ENCODE data around the gene HNMT.
"Not testable (repeated sequence)": the region's sequence is repeated elsewhere in the genome, so short reads cannot be mapped to it uniquely, and the experiment has no call there.

HNMT gene

DNA sequence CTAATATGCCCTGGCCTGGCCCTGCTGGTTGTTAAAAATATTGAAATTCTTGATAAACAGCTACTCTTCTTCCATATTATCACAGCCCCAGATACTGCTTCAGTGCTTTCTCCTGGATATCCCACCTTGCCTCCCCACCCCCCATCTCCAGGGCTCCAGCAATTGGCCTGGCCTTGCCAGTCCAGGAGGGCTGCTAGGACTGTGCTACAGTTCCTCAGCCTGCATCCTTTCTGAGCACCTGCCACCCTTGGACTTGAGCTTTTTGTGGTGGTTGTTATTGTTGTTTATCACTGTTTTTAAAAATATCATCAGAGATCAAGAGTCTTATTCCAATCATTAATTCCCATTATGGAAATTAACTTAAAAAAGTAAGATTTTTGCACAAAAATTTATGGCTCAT, 13.5 kb downstream of the HNMT start:
- DNase-seq, result no peak

DNA sequence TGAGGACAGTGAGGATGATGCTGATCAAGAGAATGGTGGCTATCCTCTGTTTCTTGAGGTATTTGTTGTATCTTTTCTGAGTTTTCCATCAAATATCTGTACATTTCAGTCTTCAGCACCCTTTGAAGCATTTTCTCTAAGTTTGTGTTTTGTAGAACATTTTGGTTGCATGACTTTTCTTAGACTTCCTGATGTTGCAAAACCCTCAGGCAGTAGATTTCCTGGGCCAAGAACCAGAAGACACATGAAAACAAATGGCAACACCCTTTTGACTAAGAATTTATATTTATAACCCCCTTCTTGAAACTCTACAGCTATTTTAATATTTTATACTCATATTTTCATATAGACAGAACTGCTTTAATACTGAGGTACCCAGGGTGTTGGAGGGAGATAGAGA, 16.2 kb downstream of the HNMT start:
- DNase-seq, result no peak

DNA sequence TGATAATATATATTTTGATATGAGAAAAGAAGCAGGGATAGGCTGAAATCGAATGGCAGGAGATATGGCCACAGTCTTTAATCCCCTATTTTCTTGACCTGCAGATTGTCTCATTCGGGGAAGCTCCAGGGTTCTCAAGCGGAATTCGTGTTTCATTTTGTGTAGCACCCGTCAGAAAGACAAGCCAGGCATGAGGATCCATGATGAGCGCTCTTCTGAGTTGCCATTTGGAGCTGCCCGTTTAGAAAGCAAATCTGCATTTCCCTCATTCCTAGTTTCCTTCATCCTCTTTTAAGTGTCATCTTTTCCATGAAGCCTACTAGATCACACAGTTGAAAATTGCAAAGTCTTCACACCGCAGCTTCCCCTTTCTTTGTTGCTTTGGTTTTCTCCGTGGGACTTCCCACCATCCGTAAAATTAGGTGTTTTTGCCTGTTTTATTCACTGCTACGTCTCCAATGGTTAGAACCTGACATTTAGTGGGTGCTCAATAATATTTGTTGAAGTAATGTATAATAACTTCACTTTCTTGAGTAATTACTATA, 16.9 kb downstream of the HNMT start:
- peak; percentile 11 for DNase-seq

DNA sequence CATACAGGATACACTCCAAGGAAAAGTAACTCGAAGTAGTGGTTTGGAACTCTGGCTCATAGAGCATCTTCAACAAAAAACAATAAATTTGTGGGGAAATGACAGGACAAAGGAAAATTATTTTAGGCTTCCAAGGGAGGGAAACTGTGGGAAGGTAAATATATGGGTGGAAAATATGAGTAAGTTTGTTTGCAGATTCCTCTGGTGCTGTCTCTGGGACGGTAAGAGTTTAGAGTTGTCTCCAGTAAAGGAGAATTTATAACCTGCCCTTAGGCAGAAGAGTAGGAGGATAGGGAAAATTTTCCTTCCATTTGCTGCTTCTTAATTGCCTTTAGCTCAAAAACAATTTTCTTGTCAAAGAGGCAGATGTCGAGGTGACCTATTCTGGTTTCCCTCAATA, 19.3 kb downstream of the HNMT start:
- DNase-seq, result no peak

DNA sequence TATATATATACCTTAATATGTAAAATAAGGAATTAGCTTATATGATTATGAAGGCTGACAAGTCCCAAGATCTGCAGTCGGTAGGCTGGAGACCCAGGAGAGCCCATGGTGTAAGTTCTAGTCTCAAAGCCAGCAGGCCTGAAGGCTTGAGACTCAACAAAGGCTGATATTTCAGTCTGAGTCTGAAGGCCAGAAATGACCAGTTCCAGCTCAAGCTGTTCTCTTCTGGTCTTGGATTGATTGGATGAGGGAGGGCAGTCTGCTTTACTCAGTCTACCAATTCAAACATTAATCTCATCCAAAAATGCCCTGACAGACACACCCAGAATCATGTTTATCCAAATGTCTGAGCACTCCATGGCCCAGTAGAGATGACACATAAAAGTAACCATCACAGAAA, 22.0 kb downstream of the HNMT start:
- no peak for DNase-seq

DNA sequence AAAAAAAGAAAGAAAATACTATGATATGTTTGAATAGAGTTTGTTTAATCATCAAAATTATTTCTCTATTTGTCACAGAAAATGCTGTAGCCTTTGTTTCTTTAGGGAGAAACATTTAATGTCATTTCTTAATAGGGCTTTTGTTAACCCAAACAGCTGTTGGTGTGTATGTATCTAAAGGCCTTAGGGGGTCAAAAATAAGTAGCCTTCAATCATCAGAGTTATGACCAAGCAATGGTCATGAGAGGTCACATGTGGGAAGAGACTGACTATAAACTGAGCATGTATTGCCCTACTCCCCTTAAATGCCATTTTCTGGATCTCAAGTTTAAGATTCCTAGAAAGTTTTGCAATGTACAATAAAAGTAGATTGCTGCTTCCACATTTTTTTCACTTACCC, 22.7 kb downstream of the HNMT start:
- DNase-seq, result no peak

DNA sequence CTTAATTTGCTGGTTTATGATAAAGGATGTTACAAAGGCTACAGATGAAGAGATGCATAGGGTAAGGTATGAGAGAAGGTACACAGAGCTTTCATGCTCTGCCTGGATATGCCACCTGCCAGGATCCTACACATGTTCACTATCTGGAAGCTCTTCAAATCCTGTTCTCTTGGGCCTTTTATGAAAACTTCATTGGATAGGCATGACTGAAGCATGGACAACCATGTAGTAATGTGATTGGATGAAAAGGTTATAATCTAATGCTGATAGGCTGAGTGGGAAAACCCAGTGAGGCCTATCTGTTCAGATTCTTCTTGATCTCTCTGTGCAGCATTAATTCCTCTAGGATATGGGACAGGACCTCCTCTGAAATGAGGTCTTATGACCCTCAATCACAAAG, 26.8 kb downstream of the HNMT start:
- DNase-seq, result no peak

DNA sequence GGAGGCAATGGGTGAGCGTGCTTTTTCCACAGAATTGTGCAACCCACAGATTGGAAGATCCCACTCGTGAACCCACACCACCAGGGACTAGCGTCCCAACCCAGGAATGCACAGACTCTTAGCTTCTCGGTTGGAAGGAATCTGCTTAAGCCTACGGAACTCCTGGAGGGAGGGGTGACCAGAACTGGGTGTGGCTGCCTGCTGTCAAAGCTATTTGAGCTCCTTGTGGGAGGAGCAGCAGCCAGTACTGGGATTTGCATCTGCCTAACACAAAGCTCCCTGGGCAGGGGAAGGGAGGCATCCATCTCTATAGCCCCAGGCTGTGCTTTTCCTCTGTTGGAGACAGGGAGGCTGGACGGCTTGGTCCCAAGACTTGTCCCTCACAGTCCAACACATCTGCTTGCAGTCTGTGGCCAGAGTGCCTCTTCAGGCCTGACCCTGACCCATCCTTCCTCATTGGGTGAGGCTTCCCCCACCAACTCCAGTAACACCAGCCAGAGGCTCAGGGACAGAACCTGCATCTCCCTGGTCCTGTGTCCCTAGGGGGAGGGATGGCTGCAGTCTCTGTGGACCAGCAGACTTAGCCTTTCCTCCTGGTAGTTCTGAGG, 27.9 kb downstream of the HNMT start:
- no peak for DNase-seq

DNA sequence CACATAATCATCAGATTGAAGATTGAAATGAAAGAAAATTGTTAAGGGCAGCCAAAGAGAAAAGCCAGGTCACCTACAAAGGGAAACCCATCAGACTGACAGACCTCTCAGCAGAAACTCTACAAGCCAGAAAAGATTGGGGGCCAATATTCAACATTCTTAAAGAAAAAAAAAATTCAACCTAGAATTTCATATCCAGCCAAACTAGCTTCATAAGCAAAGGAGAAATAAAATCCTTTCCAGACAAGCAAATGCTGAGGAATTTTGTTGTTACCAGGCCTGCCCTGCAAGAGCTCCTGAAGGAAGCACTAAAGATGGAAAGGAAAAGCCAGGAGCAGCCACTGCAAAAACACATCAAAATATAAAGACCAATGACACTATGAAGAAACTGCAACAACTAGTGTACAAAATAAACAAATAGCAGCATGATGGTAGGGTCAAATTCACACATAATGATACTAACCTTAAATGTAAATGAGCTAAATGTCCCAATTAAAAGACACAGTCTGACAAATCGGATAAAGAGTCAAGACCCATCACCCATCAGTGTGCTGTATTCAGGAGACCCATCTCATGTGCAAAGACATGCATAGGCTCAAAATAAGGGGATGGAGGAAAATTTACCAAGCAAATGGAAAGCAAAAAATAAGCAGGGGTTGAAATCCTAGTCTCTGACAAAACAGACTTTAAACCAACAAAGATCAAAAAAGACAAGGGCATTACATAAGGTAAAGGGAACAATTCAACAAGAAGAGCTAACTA, 29.6 kb downstream of the HNMT start:
- DNase-seq, result not testable (repeated sequence)

DNA sequence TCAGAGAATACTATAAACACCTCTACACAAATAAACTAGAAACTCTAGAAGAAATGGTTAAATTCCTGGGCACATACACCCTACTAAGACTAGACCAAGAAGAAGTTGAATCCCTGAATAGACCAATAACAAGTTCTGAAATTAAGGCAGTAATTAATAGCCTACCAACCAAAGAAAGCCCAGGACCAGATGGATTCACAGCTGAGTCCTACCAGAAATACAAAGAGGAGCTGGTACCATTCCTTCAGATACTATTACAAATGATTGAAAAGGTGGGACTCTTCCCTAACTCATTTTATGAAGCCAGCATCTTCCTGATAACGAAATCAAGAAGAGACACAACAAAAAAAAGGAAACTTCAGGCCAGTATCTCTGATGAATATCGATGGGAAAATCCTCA, 31.1 kb downstream of the HNMT start:
- DNase-seq, result not testable (repeated sequence)

DNA sequence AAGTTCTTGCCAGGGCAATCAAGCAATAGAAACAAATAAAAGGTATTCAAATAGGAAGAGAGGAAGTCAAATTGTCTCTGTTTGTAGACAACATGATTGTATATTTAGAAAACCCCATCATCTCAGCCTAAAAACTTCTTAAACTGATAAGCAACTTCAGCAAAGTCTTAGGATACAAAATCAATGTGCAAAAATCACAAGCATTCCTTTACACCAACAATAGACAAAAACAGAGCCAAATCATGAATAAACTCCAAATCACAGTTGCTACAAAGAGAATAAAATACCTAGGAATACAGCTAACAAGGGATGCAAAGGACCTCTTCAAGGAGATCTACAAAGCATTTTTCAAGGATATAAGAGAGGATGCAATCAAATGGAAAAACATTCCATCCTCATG, 31.9 kb downstream of the HNMT start:
- not testable (repeated sequence) for DNase-seq

DNA sequence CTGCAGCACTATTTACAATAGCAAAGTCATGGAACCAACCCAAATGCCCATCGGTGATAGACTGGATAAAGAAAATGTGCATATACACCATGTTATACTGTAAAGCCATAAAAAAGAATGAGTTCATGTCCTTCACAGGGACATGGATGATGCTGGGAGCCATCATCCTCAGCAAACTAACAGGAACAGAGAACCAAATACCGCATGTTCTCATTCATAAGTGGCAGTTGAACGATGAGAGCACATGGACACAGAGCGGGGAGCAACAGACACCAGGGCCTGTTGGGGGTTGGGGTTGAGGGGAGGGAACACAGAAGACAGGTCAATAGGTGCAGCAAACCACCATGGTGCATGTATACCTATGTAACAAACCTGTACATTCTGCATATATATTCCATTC, 33.5 kb downstream of the HNMT start:
- no peak for DNase-seq

DNA sequence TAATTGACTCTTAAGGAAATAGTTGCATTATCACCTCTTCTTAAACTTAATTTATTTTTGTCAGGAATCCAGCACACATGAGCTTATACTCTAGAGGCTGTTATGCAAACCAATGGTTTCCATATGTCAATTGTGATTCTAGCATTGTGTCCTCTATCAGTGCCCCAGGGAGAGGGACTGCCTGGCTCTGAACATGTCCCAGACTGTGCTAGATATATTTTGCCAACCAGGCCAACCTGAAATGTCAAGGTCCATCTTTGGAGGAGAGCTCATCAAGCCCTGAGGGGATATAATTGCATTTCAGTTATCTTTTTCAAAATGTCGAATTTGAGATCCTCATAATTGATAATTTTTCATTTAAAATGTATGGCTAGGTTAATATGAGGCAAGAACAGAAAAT, 34.2 kb downstream of the HNMT start:
- no peak for DNase-seq

DNA sequence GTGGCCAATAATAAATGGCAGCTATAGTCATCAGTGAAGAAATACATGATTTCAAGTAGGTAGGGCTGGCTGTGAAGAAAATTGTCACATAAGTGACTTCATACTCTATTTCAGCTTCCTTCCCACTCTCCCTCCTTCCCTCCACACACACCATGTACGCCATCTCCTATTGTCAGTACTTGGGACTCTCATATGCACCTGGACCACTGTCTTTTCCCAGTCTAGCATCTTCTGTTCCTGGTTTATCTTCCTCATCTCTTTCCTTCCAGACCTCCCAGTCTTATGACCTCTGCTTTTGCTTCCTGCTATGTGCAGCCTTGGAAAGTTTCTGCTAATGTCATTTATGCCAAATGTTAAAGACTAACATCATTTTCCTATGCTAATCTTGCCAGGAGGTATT, 35.0 kb downstream of the HNMT start:
- no peak for DNase-seq

DNA sequence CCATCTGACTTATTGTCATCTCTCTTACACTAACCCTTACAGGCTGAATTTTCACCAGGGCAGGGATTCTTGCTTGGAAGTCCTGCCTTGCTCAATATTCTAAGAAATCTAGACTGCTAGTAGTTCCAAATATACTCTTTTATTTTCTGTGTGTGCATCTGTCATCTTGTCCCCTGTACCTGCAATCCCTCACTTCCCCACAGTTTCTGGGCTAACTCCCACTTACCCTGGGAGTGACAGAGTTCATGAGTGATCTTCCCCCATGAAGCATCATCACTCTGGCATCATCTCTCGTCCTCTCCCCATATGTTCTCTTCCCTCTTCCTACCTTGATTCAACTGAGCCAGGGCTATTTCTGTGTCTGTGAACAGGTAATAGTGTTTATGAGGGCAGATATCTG, 35.7 kb downstream of the HNMT start:
- no peak for DNase-seq

DNA sequence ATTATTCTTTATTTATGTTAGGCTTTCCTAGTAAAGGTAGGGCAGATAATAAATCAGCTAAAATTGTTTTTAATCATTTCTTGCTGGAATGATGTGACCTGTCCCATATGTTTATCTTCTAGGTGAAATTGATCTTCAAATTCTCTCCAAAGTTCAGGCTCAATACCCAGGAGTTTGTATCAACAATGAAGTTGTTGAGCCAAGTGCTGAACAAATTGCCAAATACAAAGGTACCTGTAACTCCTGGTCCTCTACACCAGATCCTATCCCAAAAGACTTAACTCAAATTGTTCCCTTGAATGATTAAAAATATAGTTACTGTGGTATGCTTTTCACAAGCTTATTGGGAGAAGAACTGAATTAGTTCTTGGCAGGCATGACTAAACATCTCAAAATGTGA, 36.5 kb downstream of the HNMT start:
- no peak for DNase-seq

DNA sequence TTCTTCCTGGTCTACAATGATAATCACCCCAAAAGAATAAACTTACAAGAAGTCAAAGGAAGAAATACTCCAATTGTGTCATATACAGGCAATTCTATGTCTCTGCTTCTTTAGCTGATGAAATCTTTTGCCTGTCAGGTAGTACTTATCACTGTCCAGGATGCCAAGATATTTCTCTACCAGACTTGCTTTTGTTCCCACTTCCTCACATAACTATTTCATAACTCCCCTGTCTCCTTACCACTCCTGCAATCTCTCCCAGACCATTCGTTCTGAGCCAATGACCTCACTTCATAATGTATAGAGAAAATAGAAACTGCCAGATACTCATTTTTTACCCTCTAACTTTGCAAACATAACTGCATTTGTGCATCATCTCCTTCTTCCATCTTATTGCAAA, 39.1 kb downstream of the HNMT start:
- peak; percentile 10 for DNase-seq

DNA sequence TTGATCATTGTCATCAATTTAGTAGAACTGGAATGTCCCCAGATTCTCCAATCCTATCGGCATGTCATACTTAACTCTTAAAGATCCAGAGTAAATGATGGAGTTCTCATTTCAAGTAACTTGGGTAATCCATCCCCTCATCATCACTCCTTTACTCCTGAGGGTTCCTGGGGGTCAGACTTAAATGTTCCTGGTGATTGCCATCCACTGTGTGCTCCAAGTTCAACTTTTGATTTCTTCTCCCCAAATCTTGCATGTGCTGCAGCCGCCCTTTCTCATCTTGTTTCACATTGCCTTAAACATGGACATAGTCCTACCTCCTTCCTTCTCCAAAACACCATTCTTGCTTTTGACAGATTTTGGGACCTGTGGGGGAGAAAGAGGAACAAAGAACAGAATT, 43.2 kb downstream of the HNMT start:
- no peak for DNase-seq

DNA sequence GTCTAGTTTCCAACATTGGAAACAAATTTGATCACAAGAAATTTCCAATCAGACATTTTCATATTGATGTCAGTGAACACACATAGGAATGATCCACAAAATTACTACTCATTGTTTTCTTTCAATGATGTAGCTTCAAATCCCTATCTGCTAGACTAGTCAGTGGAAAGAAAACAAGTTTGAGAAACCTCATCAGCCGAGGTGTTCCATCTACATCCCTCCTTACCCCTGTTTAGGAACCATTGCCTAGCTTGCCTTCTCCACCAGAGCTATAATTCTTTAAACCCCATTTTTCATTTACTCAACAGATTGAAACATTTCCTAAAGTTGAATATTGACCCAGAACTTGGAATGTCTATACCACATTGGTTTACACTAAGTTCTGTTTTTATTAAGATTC, 45.3 kb downstream of the HNMT start:
- no peak for DNase-seq

DNA sequence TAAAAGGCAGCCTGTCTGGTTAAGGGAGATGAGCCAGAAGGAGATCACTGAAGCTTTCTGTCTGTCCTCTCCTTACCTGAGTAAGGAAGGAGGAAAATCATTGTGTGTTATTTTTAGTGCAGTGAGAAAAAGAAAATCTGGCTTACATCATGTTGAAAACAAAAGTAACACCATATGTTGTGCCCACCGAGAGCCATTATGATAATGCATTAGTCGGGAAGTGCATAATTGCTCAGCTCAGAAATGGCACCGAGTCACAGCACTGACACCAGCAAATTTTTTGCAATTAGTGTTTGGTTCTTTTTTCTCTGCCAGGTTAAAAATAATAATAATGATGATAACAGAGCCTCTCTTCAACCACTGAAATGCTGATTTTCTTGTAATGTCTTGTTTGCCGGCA, 46.6 kb downstream of the HNMT start:
- no peak for DNase-seq

DNA sequence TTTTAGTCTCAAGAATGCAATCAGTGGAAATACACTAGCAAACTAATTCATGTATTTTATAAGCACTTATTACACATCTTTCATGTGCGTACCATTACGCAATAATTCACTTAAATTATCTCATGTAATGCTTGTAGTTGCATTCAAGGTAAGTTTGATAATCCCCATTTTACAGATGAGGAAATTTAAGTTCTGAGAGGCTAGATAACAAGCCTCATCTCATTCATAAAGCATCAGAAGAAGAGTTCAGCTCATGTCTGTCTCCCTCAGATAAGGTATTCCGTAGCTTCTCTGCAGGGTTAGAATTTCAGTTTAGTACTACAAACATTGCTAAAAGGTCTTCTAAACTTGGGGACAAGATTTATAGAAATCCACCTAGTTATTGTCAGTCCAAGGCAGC, 47.8 kb downstream of the HNMT start:
- DNase-seq, result peak; percentile 53

DNA sequence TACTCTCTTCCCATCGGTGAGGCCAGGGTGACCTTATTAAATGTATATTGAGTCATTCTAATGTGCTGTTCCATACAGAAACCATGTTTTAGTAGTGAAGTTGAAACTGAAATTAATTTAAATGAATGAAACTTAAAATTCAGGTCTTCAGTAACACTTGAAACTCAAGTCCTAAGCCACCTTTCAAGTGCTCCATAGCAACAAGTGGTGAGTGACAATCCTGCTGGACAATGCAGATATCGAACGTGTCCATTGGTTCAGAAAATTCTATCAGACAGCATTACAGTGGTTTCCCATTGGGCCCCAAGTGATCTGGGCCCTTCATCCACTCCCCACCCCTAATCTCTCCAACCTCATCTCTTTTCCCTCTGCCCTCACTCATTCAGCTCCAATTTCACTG, 48.7 kb downstream of the HNMT start:
- DNase-seq, result no peak

DNA sequence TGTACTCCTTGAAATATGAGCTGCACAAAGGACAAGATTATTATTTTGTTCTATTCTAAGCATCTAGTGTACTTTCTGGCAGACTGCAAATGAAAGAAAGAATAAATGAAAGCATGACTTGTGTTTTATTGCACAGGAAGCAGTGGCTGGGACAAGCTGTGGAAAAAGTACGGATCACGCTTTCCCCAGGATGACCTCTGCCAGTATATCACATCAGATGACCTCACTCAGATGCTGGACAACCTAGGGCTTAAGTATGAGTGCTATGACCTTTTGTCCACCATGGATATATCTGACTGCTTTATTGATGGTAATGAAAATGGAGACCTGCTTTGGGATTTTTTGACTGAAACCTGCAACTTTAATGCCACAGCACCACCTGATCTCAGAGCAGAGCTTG, 49.4 kb downstream of the HNMT start:
- no peak for DNase-seq

DNA sequence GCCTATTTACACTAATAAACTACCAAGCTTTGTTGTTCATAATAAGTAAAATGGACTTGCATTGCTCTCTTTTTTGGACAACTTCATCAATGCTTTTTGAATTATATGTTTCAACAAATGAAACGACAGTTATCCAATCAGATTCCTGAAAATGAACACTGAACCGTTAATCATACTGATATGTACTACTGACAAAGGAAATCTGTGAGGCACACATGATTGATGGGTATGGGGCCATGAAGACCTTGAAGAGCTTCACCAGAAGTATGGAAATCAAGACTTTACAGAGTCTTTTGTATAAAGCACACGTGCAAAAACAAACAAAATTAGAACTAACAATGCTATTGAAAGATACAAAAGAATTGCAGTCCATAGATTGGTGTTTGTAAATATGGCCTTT, 51.2 kb downstream of the HNMT start:
- DNase-seq, result no peak

All from OCI-M1 (cell line).